ENCODE results near the gene MMP21. TPM values are rescaled to one million over a fixed set of nuclear protein-coding genes. Genes with fewer than 3 reads are reported as not detected.

Gene MMP21
- polyA plus RNA-seq, 3 donors = 0.28 TPM; not detected in 2

DNA sequence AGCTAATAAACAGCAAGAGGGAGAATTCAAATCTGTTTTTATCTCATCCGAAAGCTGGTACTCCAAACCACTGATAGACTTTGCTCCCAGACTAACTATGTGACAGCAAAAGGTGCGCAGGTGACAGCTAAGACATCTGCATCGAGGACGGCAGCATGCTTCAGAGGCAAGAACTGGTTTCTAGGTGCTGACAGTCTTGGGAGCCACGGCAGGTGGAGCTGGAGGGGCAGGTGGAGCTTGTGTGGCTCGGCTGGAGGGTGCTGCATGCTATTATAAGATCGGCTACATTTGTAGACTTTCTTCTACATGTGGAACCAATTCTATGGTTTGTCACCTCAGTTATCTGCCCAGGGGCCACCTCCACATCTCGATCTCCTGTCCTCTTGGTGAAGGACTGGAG, 21.8 kb upstream of the MMP21 start:
- Mint-ChIP-seq H3K4me3 (no peak overlapping the region), H3K27ac (peak overlapping the region in 2 of 7 donors; percentile 23 to 64), H3K27me3 (ENCODE audit: low read depth in 3 of 3) (peaks cover 0 to 2% (median 0%) of the 10 kb centered on the region in 3 donors), H3K36me3 (peaks cover 47 to 53% of the 10 kb centered on the region in 2 donors), H3K9me3 (no peaks in the 10 kb centered on the region), H3K4me1 (no peaks in the 10 kb centered on the region)
- Histone ChIP-seq H3K4me3 (replicated peaks in 1 of 3; ENCODE audit: low read depth in 2 of 3, low read length in 3 of 3) (no peak overlapping the region), H3K27me3 (ENCODE audit: control insufficient read depth in 2 of 2, insufficient read depth in 2 of 2, low read length in 2 of 2) (no peaks in the 10 kb centered on the region), H3K9me3 (replicated peaks in 1 of 2; ENCODE audit: control insufficient read depth in 1 of 2, insufficient read depth in 1 of 2, low read length in 2 of 2) (no peaks in the 10 kb centered on the region), H3K79me2 (ENCODE audit: insufficient read depth, low read length) (no peaks in the 10 kb centered on the region), H3K4me2 (replicated peaks; ENCODE audit: extremely low read depth, low read length, poor library complexity, severe bottlenecking) (no peak overlapping the region), H3K27ac (ENCODE audit: low read depth in 1 of 2, low read length in 2 of 2) (no peak overlapping the region), H3K9ac (ENCODE audit: insufficient read depth, low read length, poor library complexity, severe bottlenecking) (no peak overlapping the region), H2AFZ (ENCODE audit: insufficient read depth, low read depth, low read length, poor library complexity, severe bottlenecking) (no peak overlapping the region), H3K4me1 (ENCODE audit: control insufficient read depth in 1 of 2, insufficient read depth in 2 of 2, low read length in 2 of 2) (no peaks in the 10 kb centered on the region), H4K20me1 (ENCODE audit: insufficient read depth, low read length) (no peaks in the 10 kb centered on the region), H3K36me3 (replicated peaks in 1 of 2; ENCODE audit: control insufficient read depth in 1 of 2, insufficient read depth in 2 of 2, low read length in 2 of 2) (peaks cover 27 to 84% of the 10 kb centered on the region in 2 donors)
- 91% methylated on average over 4 of the region's 8 CpGs for WGBS (ENCODE audit: insufficient coverage)
- TF ChIP-seq, protein P1, sequence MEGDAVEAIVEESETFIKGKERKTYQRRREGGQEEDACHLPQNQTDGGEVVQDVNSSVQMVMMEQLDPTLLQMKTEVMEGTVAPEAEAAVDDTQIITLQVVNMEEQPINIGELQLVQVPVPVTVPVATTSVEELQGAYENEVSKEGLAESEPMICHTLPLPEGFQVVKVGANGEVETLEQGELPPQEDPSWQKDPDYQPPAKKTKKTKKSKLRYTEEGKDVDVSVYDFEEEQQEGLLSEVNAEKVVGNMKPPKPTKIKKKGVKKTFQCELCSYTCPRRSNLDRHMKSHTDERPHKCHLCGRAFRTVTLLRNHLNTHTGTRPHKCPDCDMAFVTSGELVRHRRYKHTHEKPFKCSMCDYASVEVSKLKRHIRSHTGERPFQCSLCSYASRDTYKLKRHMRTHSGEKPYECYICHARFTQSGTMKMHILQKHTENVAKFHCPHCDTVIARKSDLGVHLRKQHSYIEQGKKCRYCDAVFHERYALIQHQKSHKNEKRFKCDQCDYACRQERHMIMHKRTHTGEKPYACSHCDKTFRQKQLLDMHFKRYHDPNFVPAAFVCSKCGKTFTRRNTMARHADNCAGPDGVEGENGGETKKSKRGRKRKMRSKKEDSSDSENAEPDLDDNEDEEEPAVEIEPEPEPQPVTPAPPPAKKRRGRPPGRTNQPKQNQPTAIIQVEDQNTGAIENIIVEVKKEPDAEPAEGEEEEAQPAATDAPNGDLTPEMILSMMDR (IDR thresholded peaks at IDR 0.05) = no peak
- no peak for DNase-seq
- intact Hi-C loops (cut with micrococcal nuclease) = no loop called here

- no peak overlapping the region for H3K4me3 Mint-ChIP-seq
- TF ChIP-seq, protein P1 (IDR thresholded peaks at IDR 0.05) = no peak
- no peak overlapping the region for H3K4me2 ChIP-seq (replicated peaks; ENCODE audit: extremely low read depth, low read length, poor library complexity, severe bottlenecking)
- no peak overlapping the region for H3K9ac ChIP-seq (ENCODE audit: insufficient read depth, low read length, poor library complexity, severe bottlenecking)
- no peak overlapping the region for H3K4me3 ChIP-seq (replicated peaks in 1 of 3; ENCODE audit: low read depth in 2 of 3, low read length in 3 of 3)
- no peak overlapping the region for H2AFZ ChIP-seq (ENCODE audit: insufficient read depth, low read depth, low read length, poor library complexity, severe bottlenecking)
- H3K4me1 ChIP-seq (ENCODE audit: control insufficient read depth in 1 of 2, insufficient read depth in 2 of 2, low read length in 2 of 2) = no peaks in the 10 kb centered on the region
- 90% methylated on average over 8 of the region's 8 CpGs for WGBS (ENCODE audit: insufficient coverage)
- no peak overlapping the region for H3K27ac ChIP-seq (ENCODE audit: low read depth in 1 of 2, low read length in 2 of 2)
- peaks cover 54 to 63% of the 10 kb centered on the region in 2 donors for H3K36me3 Mint-ChIP-seq
- no peaks in the 10 kb centered on the region for H3K27me3 ChIP-seq (ENCODE audit: control insufficient read depth in 2 of 2, insufficient read depth in 2 of 2, low read length in 2 of 2)
- H3K36me3 ChIP-seq (replicated peaks in 1 of 2; ENCODE audit: control insufficient read depth in 1 of 2, insufficient read depth in 2 of 2, low read length in 2 of 2) = peaks cover 34 to 80% of the 10 kb centered on the region in 2 donors
- no peaks in the 10 kb centered on the region for H3K9me3 Mint-ChIP-seq
- no peak for DNase-seq
- H4K20me1 ChIP-seq (ENCODE audit: insufficient read depth, low read length) = no peaks in the 10 kb centered on the region
- intact Hi-C loops (cut with micrococcal nuclease) = no loop called here
- peak overlapping the region in 1 of 7 donors; percentile 21 for H3K27ac Mint-ChIP-seq
- H3K9me3 ChIP-seq (replicated peaks in 1 of 2; ENCODE audit: control insufficient read depth in 1 of 2, insufficient read depth in 1 of 2, low read length in 2 of 2) = no peaks in the 10 kb centered on the region
- peaks cover 0 to 3% (median 0%) of the 10 kb centered on the region in 3 donors for H3K27me3 Mint-ChIP-seq (ENCODE audit: low read depth in 3 of 3)
- H3K4me1 Mint-ChIP-seq = no peaks in the 10 kb centered on the region
- H3K79me2 ChIP-seq (ENCODE audit: insufficient read depth, low read length) = no peaks in the 10 kb centered on the region
Observed at GRCh38 chr10:125795637-125796190, 20.1 kb upstream of the MMP21 start.

Data from CD14-positive monocyte (primary cell).